HepG2 (cell line): ENCODE measurements around the gene ACACB. TPM values are rescaled to one million over a fixed set of nuclear protein-coding genes. Genes with fewer than 3 reads are reported as not detected.
"Not testable (repeated sequence)": the region's sequence is repeated elsewhere in the genome, so short reads cannot be mapped to it uniquely, and the experiment has no call there.

Experiments used
- ATAC-seq: fragments of 200-7000 bp; cut with Tn5 transposase; 3 replicates; pipeline ENCODE4 v1.9.1; 2020; ENCODE audit warnings: mild to moderate bottlenecking, moderate library complexity
- BruUV-seq: library from RNA; stranded (reverse); fragments of 400-500 nt; replicated peaks from 2 replicates; lab custom pipeline; 2021; lab: Mats Ljungman, UMichigan
- CTCF ChIA-PET: fragments of 300-600 bp; formaldehyde crosslinking; extraction: SDS; loops from one replicate; lab custom pipeline; 2021; ENCODE audit warnings: low total read pairs, inconsistent platforms, low intra/inter-chr PET ratio; lab: Yijun Ruan, JAX
- POLR2A ChIA-PET: fragments of 350-600 bp; sonication (Branson Sonifier 250); formaldehyde crosslinking; loops from one replicate; lab custom pipeline; 2020; ENCODE audit warnings: antibody characterized with exemption, inconsistent platforms; lab: Yijun Ruan, JAX
- DNase-seq: peaks from one replicate; pipeline ENCODE4 v3.0.0-alpha.2; 2015; ENCODE audit warnings: low spot score
- FAIRE-seq: peaks from 3 replicates; lab custom pipeline; 2011; peaks lifted over from hg19 to GRCh38; lab: Jason Lieb, UNC
- H2AFZ ChIP-seq: one replicate; pipeline ENCODE4 v1.6.1; 2011; ENCODE audit warnings: low read length, inconsistent platforms
- H3K27ac ChIP-seq: fragments of 300-600 bp; 3 replicates; pipeline ENCODE4 v1.8.0; 2011; ENCODE audit warnings: mixed run types, mild to moderate bottlenecking, mixed read lengths, low read length, inconsistent platforms; ENCODE audit not compliant: insufficient read depth; ENCODE audit errors: extremely low read length
- H3K27me3 ChIP-seq, 2 experiments: fragments of 200-600 bp in 1 of 2; 2 replicates in 1 of 2; 3 replicates in 1 of 2; pipeline versions ENCODE4 v1.6.0 to v1.8.0; 2011; ENCODE audit warnings: low read length in 2 of 2, mild to moderate bottlenecking in 2 of 2, moderate library complexity in 2 of 2, inconsistent platforms in 1 of 2; ENCODE audit not compliant: insufficient read depth in 2 of 2, control insufficient read depth in 1 of 2
- H3K36me3 ChIP-seq, 2 experiments: fragments of 200-600 bp in 1 of 2; replicated peaks in 1 of 2; 2 replicates in 1 of 2; 3 replicates in 1 of 2; pipeline versions ENCODE4 v1.5.1 to v1.8.0; 2011; ENCODE audit warnings: low read length in 2 of 2, inconsistent platforms in 1 of 2; ENCODE audit not compliant: insufficient read depth in 2 of 2, control insufficient read depth in 1 of 2
- H3K4me1 ChIP-seq: 2 replicates; pipeline ENCODE4 v1.5.1; 2012; ENCODE audit warnings: low read length, inconsistent platforms; ENCODE audit not compliant: insufficient read depth
- H3K4me2 ChIP-seq: 2 replicates; pipeline ENCODE4 v1.6.0; 2011; ENCODE audit warnings: low read depth, low read length, inconsistent platforms
- H3K4me3 ChIP-seq, 3 experiments: fragments of 200-600 bp in 1 of 3; sonication (generic), shearing (Covaris generic) in 1 of 3; replicated peaks in 1 of 3; 2 replicates each; pipeline ENCODE4 v1.5.1; 2011 to 2016; ENCODE audit warnings: low read length in 3 of 3, inconsistent platforms in 2 of 3, low read depth in 2 of 3, mild to moderate bottlenecking in 2 of 3, control low read depth in 1 of 3, mixed read lengths in 1 of 3; ENCODE audit not compliant: insufficient read depth in 1 of 3
- H3K79me2 ChIP-seq: one replicate; pipeline ENCODE4 v1.6.1; 2011; ENCODE audit warnings: low read length, inconsistent platforms; ENCODE audit not compliant: insufficient read depth
- H3K9ac ChIP-seq: 2 replicates; pipeline ENCODE4 v1.6.0; 2011; ENCODE audit warnings: mild to moderate bottlenecking, low read depth, low read length, inconsistent platforms; ENCODE audit not compliant: insufficient read depth
- H3K9me3 ChIP-seq: 2 replicates; pipeline ENCODE4 v1.5.1; 2012; ENCODE audit warnings: mild to moderate bottlenecking, low read length
- H4K20me1 ChIP-seq: 2 replicates; pipeline ENCODE4 v1.6.0; 2011; ENCODE audit warnings: inconsistent platforms, mild to moderate bottlenecking, low read length, moderate library complexity; ENCODE audit not compliant: insufficient read depth
- WGBS: methylation state at CpG from one replicate; pipeline ENCODE4 v1.1.6; 2017; ENCODE audit warnings: low lambda C conversion rate; 5-methylcytosine and 5-hydroxymethylcytosine counted together
- in situ Hi-C: cut with HindIII; loops from 2 replicates; pipeline ENCODE4 v1.10.0; 2017; ENCODE audit warnings: low pct_unique_long_range_greater_than_20kb; ENCODE audit not compliant: extremely low pct_ligation_motif_present
- intact Hi-C: fragments of 100-400 bp; cut with micrococcal nuclease; formaldehyde crosslinking; loops from one replicate; pipeline ENCODE4 v1.10.0; 2022; ENCODE audit not compliant: unreplicated experiment
- polyA plus RNA-seq, 8 experiments: library from polyadenylated mRNA; depleted of rRNA in 3 of 8; stranded (reverse) in 7 of 8; unstranded in 1 of 8; fragments of >200 nt; fragmentation: Illumina TruSeq in 4 of 8; extraction: Trizol in 4 of 8; gene quantifications; 2 replicates each; pipeline versions ENCODE4 v1.2.1 to v1.2.3, GENCODE V29; 2011 to 2016; ENCODE audit warnings: low read depth in 4 of 8, missing spikeins in 1 of 8, mixed read lengths in 1 of 8; ENCODE audit not compliant: insufficient read depth in 1 of 8
- total RNA-seq, 5 experiments: library from RNA; depleted of rRNA; stranded (reverse); fragments of >200 nt; fragmentation: Illumina TruSeq; extraction: Trizol; gene quantifications; 2 replicates each; pipeline ENCODE4 v1.2.3, GENCODE V29; 2016; ENCODE audit warnings: low read depth in 1 of 5
- TF ChIP-seq, protein P1 (sequence below): sonication (generic); formaldehyde crosslinking; IDR thresholded peaks from 2 replicates; pipeline ENCODE4 v1.5.1; 2020; ENCODE audit warnings: missing genetic modification reagents, mild to moderate bottlenecking, borderline replicate concordance

ACACB gene
- total and polyA plus RNA-seq, 2 of the 13 experiments (the other 11 are each of a cell fraction or from before 2014, with no cell fraction given) = 6.2 to 8.6 TPM

DNA sequence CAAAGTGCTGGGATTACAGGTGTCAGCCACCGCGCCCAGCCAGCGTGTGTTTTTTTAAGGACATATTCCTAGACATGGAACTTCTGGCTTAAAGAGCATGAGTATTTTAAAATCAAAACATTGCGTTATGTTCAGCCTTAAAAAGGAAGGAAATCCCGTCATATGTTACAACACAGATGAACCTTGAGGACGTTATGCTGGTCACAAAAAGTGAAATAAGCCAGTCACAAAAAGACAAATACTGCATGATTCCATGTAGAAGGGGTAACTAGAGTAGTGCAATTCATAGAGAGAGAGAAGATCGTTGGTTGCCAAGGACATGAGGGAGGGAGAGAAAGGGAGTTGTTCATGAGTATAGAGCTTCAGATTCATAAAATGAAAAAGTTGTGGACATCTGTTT, 53.9 kb downstream of the ACACB start:
- Histone ChIP-seq H3K79me2 (no peaks in the 10 kb centered on the region), H3K9me3 (no peaks in the 10 kb centered on the region), H3K4me1 (no peaks in the 10 kb centered on the region), H3K4me2 (no peak overlapping the region), H3K4me3 (no peak overlapping the region), H3K27me3 (no peaks in the 10 kb centered on the region), H4K20me1 (no peaks in the 10 kb centered on the region), H2AFZ (no peak overlapping the region), H3K27ac (no peak overlapping the region), H3K36me3 (peaks cover 3 to 28% of the 10 kb centered on the region in 2 experiments; a peak in 4 of 5 replicates), H3K9ac (no peak overlapping the region)
- POLR2A ChIA-PET = no interaction called here
- no peak for DNase-seq
- in situ Hi-C loops (no loop called here), intact Hi-C loops (no loop called here)
- BruUV-seq = no TSS peak
- no peak for FAIRE-seq
- CTCF ChIA-PET = no interaction called here
- 95% methylated on average over 7 of the region's 7 CpGs for WGBS
- ATAC-seq = no peak
- TF ChIP-seq, protein P1, sequence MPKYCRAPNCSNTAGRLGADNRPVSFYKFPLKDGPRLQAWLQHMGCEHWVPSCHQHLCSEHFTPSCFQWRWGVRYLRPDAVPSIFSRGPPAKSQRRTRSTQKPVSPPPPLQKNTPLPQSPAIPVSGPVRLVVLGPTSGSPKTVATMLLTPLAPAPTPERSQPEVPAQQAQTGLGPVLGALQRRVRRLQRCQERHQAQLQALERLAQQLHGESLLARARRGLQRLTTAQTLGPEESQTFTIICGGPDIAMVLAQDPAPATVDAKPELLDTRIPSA (CRISPR knock-in tag) = no peak

DNA sequence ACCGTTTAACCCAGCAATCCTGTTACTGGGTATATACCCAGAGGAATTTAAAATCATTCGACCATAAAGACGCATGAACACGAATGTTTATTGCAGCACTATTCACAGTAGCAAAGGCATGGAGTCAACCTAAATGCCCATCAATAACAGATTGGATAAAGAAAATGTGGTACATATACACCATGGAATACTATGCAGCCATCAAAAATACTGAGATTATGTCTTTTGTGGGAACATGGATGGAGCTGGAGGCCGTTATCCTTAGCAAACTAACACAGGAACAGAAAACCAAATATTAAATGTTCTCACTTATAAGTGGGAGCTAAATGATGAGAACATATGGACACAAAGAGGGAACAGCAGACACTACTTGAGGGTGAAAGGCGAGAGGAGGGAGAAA, 56.4 kb downstream of the ACACB start:
- not testable (repeated sequence) for FAIRE-seq

More for the DNA sequence above, 56.4 kb downstream of the ACACB start:
- BruUV-seq, H4K20me1 ChIP-seq, ATAC-seq, H3K9me3 ChIP-seq, intact Hi-C loops, in situ Hi-C loops, H2AFZ ChIP-seq, H3K4me3 ChIP-seq, POLR2A ChIA-PET, H3K27me3 ChIP-seq, H3K27ac ChIP-seq, H3K9ac ChIP-seq, CTCF ChIA-PET, H3K79me2 ChIP-seq, DNase-seq, H3K4me2 ChIP-seq, H3K4me1 ChIP-seq: not testable (repeated sequence)
- H3K36me3 ChIP-seq = peaks cover 3 to 20% of the 10 kb centered on the region in 2 experiments; a peak in 4 of 5 replicates
- 98% methylated on average over 6 of the region's 6 CpGs for WGBS
